ENCODE measurements around the gene LRBA. TPM values are rescaled to one million over a fixed set of nuclear protein-coding genes. Genes with fewer than 3 reads are reported as not detected.

The LRBA gene
- total RNA-seq, 1 experiment from 2014 or later: 55.3 TPM

DNA sequence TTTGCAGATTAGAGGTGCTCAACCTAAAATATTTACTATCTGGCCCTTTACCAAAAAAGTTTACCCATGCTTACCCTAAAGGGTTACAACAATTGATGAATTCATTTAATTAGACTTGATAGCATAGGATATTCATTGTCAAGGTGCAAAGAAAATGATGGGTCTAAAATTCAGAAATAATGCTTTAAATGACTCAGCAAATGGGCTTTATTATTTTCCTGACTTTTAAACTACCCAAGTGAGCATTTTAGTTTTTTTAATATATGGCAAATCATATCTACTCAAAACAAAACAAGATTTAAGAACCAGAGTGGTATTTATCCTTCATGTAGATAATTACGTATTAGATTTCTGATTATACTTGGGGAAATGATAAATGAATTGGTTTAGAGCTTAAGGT is 701.1 kb downstream of the LRBA start:
- no peak overlapping the region for H3K23ac ChIP-seq (ENCODE audit: insufficient read length, low read depth, low read length)
- no peak overlapping the region for H2BK20ac ChIP-seq (ENCODE audit: low read depth, low read length, poor library complexity, severe bottlenecking)
- no peaks in the 10 kb centered on the region for H3K9me3 Mint-ChIP-seq
- no peaks in the 10 kb centered on the region for H3K27me3 Mint-ChIP-seq (ENCODE audit: low read depth)
- peaks cover 0 to 3% (median 0%) of the 10 kb centered on the region in 3 experiments; a peak in 1 of 7 replicates for H3K36me3 Mint-ChIP-seq (ENCODE audit: insufficient read depth in 1 of 3, low read depth in 3 of 3)
- no peak overlapping the region for H4K8ac ChIP-seq (replicated peaks; ENCODE audit: insufficient read length, low read depth, low read length)
- no peak overlapping the region for H3K27ac Mint-ChIP-seq
- H3K4me1 ChIP-seq (ENCODE audit: insufficient read depth, low read length): peaks cover 14% of the 10 kb centered on the region
- H3K18ac ChIP-seq (ENCODE audit: insufficient read length, low read depth, low read length): no peak overlapping the region
- H4K91ac ChIP-seq (ENCODE audit: insufficient read length, low read depth, low read length): no peak overlapping the region
- H2BK15ac ChIP-seq (ENCODE audit: low read depth, low read length): no peak overlapping the region
- H2BK5ac ChIP-seq (ENCODE audit: insufficient read length, low read length): no peak overlapping the region
- H3K4ac ChIP-seq (ENCODE audit: low read depth, low read length): no peak overlapping the region
- H3K4me3 Mint-ChIP-seq: no peak overlapping the region
- no peaks in the 10 kb centered on the region for H3K79me1 ChIP-seq (ENCODE audit: insufficient read depth, low read depth, low read length, poor library complexity, severe bottlenecking)
- TF ChIP-seq CTCF (conservative IDR thresholded peaks at IDR 0.05): no peak
- no peak overlapping the region for H2BK12ac ChIP-seq (ENCODE audit: insufficient read length, low read depth, low read length)
- WGBS (ENCODE audit: extremely low coverage, insufficient read length, low lambda C conversion rate): no CpG with 5 or more reads among the region's 1 CpG
- H3K56ac ChIP-seq (ENCODE audit: insufficient read length, low read depth, low read length): no peak overlapping the region
- no peak overlapping the region for H3K27ac ChIP-seq (ENCODE audit: insufficient read length, low read depth, low read length)
- H3K4me1 Mint-ChIP-seq: peaks cover 11 to 12% of the 10 kb centered on the region in 2 experiments
- H2BK120ac ChIP-seq (ENCODE audit: low read depth, low read length, poor library complexity, severe bottlenecking): no peak overlapping the region
- no peak overlapping the region for H2AK5ac ChIP-seq (ENCODE audit: insufficient read length, low read length)
- H3K79me2 ChIP-seq (ENCODE audit: insufficient read depth, low read length): no peaks in the 10 kb centered on the region
- no peak overlapping the region for H4K5ac ChIP-seq (ENCODE audit: insufficient read length, low read depth, low read length)
- H3K9ac ChIP-seq (ENCODE audit: extremely low read depth, insufficient read length, low read length): no peak overlapping the region
- no peak overlapping the region for H2AFZ ChIP-seq (ENCODE audit: low read length)
- no peaks in the 10 kb centered on the region for H4K20me1 ChIP-seq (ENCODE audit: control insufficient read depth, insufficient read depth, insufficient read length)
- no peaks in the 10 kb centered on the region for H3K27me3 ChIP-seq (ENCODE audit: insufficient read depth, low read length)
- no peaks in the 10 kb centered on the region for H3K9me3 ChIP-seq (ENCODE audit: control insufficient read depth, low read depth, low read length)
- no peaks in the 10 kb centered on the region for H3K23me2 ChIP-seq (ENCODE audit: insufficient read length, low read depth, low read length, poor library complexity, severe bottlenecking)
- no peak overlapping the region for H3K14ac ChIP-seq (ENCODE audit: insufficient read depth, low read length)
- H3T11ph ChIP-seq (ENCODE audit: low read length): no peak overlapping the region
- no peak for DNase-seq
- H3K4me2 ChIP-seq (ENCODE audit: insufficient read depth, insufficient read length, low read length): no peak overlapping the region
